Occipital lobe (tissue), 2 donors: ENCODE results near the gene SLC22A31. TPM values are rescaled to one million over a fixed set of nuclear protein-coding genes. Genes with fewer than 3 reads are reported as not detected.
"Not testable (repeated sequence)": the region's sequence is repeated elsewhere in the genome, so short reads cannot be mapped to it uniquely, and the experiment has no call there.

ENCODE experiments used
- DNase-seq: peaks from one replicate; lab custom pipeline; 2025; lab: John Stamatoyannopoulos, UW
- total RNA-seq: library from RNA; depleted of rRNA; stranded (reverse); fragments of >200 nt; gene quantifications from one replicate; pipeline ENCODE4 v1.2.3, GENCODE V29; 2014

Gene SLC22A31
- total RNA-seq, 1 donor from 2014 or later, result not detected

DNA sequence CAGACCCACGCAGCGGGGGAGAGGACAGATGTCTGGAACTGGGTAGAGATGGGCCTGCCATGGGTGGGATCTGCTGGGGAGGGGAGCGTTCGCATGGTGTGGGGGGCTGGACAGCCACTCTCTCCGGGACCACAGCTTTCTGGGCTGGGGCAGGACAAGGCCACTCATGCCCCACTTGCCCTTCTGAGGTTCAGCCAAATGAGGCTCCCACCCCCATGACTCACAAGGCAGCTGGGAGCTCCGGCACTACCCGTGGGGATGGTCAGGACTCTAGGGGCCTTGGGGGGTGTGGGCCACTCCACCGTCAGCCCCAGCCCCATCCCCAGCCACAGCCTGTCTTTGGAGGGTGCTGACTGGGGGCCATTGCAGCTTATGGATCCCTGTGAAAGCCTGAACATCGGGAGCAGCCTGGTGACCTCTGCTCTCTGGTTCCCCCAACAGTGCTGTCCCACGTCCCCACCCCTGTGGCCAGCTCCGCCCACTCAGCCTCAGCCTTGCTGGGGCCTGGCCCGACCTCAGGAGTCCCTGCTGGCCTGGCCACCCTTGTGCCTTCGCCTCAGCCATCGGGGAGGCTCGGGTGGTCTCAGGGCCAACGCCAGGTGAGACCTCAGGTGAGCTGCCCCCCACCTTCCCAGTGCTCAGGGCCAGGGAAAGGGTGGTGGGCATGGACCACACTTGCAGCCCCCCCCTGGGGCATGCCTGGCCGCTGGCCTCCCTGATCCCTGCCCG is 33.5 kb downstream of the SLC22A31 start:
- no peak for DNase-seq

GRCh38 chr16:89165681-89165979 is 34.7 kb downstream of the SLC22A31 start:
- DNase-seq, result not testable (repeated sequence)

DNA sequence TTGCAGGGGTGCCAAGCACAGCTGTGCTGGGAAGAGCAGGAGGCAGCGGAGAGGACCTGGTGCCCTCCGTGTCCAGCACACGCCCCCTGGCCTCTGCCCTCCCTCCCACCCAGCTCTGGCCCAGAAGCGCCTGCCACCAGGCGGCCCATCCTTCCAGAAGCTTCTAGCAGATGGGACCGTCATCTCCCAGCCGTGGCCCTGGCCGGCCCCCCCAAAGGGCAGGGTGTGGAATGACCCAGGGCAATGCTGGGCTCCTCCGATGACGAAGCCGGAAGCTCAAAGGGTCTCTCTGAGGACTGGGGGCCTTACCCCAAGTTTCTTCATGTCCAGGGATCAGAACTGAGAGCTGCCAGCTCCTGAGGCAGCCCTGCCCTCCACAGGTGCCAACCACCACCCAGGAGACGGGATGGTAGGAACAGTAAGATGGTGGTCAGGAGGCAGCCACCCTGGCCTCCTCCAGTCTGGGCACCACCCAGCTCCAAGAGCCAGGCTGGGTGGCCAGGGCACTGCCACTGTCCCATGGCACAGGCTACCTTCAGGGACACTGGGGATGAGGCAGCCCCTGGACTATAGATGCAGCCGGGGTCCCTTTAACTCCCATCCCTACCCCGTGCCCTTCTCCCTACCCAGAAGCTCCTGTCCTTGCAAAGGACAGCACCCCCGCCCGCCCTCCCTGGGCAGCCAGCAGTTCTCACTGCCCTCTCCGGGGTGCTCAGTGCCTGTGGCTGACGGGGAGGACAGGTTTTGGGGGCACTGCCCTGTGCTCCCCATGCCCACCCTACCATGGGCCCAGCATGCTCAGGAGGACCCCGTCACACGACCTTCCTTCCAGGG is 35.3 kb downstream of the SLC22A31 start:
- DNase-seq, result no peak

DNA sequence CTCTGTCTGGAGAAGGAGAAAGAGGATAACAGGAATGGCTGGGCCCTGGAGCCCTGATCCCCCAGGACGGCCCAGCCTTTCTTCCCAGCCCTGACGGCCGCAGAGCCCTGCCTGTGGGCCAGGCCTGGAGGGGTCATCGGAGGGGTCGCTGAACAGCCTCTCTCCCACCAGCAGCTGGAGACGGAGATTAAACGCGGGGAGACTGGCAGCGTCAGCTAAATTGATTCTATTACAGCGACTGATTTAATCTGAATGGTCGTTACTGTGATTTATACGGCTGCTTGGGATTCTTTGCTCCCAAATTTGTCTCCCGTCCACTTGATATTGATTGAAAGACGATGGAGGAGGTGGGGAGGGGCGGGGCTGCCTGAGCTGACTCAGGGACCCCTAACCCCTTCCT is 35.9 kb downstream of the SLC22A31 start:
- no peak for DNase-seq

- no peak for DNase-seq
Measured at GRCh38 chr16:89163297-89163696, 37.0 kb downstream of the SLC22A31 start.

- DNase-seq, result no peak
Measured at GRCh38 chr16:89161763-89162713, 38.3 kb downstream of the SLC22A31 start.

DNA sequence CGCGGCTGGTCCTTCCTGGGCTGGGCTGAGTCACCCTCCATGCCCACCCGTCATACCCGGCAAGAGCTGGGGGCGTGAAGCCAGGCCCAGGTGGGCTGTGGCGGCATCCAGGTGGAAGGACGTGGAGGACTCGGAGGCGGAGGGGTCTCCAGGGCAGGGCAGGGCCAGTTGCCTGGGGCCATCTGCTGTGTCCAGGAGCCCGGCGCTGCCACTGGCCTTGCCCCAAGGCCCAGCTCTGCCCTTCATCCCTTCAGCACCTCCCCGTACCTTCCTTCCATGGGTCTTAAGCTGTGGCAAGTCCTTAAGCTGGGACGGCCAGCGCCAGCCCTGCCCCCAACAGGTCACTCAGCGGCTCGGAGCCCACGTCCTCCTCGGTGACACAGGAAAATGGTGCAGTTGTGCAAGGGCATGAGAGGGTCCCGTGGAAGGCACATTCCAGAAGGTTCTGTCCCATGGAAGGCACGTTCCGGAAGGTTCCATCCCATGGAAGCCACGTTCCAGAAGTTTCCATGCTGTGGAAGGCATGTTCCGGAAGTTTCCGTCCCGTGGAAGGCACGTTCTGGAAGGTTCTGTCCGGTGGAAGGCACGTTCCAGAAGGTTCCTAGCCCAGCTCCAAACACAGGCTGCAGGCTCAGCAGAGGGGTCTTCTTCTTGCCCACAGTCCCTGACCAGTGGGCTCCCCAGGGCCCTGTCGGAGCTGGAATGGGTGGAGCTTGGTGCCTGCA is 39.2 kb downstream of the SLC22A31 start:
- DNase-seq, result no peak

GRCh38 chr16:89159850-89160354 is 40.4 kb downstream of the SLC22A31 start:
- no peak for DNase-seq

GRCh38 chr16:89159066-89159849 is 41.1 kb downstream of the SLC22A31 start:
- no peak for DNase-seq

GRCh38 chr16:89157778-89158177 is 42.6 kb downstream of the SLC22A31 start:
- DNase-seq, result no peak

DNA sequence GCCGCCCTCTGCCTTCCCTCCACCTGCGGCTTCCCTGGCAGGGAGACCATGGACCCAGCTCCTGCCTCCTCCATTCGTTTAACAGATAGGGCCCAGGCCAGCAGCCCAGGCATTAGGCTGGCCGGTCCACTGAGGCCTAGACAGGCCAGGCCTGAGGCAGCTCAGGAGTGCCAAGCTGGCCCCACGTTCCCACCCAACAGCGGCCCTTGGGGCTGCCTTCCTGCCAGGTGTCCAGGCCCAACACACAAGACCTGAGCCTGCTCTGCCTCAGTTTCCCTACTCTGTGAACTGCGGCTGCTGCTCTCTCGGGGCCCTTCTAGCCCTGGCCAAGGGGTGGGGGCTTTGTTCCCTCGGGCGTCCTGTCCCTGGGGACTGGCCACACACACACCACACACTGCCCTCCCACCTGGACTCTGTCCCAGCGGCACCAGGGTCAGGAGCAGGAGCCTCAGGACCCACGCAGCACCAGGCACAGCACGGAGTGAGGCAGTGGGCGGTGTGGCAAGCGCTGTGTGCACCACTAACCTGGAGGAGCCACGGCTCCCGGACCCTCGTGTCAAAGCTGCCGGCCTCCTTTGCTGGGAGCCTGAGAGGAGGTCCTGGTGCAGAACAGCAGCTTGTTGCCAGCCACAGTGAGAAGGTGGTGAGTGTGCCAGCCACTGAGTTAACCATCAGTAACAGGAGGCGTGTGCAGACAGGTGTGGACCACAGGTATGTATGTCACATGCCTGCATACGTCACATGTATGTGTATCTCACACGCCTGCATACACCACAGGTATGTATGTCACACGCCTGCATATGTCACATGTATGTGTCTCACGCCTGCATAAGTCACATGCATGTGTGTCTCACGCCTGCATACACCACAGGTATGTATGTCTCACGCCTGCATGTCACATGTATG is 43.3 kb downstream of the SLC22A31 start:
- no peak for DNase-seq

DNA sequence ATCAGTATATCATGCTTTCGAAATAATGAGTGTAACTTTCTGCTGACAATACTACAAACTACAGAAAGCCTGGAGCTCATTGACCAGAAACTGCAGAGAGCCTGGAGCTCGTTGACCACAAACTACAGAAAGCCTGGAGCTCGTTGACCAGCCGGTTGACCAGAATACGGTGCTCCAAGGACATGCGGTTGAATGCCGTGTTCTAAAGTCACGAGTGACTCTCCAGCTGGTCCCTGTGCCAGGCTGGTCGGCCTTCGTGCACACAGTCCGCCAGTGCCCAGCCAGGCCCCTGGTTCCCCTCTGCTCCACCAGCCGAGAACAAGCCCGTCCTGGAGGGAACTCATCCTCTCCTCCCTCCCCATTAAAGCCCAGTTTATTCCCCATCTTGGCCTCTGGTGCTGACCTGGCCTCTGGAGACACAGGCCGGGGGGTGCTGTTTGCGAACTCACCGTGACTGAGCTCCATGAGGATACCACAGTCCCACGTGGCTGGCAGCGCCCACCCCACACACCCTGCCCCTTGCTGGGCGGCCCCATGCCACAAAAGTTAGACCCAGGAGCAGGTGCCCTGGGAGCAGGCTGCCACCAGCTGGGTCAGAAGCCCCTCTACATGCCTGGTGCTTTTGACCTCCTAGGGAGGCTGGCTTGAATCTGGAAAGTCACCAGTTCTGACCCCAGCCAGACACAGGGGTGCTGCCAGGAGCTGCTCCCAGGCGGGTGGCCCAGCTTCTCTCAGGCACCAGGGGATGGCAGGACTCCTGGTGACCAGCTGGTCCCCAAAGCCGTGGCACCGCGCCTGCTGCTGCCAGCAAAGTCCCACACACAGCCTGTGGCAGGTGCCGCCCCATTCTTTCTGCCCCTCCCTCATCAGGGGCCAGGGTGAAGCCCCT is 44.2 kb downstream of the SLC22A31 start:
- no peak for DNase-seq

DNA sequence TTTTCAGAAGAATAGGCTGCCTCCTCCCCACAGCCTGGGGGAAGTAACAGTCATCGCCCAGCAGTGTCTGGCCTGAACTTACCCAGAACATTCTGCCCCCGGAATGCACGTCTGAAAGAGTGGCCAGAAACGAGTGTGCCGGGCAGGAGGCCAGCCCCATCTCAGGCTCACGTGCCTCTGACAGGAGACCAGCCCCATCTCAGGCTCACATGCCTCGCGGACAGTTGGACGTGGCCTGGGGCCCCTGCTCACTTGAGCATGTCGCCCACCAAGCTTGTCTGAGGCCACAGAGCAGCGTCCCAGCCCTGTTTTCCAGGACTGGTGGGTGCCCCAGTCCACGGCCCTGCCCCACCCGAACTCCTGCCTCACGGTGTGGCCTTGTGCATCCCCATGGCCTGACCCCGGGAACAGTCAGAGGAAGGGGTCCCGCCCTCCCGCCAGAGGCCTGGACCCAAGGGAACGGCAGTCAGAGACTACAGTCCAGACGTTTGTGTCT is 45.1 kb downstream of the SLC22A31 start:
- DNase-seq, result no peak

DNA sequence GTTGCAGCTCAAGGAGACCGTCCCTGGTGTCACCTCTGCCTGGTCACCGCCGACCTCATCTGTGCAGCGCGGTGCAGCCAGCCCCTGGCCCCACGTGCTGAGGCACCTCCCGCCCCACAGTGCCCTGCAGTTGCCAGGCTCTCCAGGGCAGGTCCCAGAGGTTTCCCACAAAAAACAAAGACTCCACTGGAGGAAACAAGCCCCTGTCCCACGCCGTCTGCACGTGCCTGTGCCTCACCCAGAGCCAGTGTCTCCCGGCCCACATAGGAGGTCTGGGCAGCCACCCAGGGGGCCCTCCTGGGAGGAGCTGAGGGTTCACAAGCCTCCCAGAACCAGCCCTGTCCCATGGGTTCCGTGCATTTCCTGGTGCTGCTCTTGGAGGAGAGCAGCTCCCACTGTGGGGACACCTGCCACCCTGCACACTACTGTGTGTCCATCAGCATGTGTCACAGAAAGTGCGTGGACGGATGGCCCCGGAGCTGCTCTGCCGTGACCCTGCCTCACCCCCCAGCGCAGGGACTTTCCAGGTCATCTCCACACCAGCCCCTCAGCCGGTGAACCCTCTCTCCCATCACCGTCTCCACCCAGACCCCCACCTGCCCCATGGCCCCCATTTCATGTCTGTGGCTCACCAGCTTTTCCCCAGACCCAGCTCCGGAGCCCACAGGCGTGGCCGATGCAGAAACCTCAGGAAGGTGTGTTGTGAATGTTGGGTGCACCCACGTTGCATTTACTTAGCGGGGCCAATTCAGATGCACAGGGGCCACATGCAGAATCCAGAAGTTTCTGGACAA is 45.8 kb downstream of the SLC22A31 start:
- DNase-seq, result no peak

- DNase-seq, result no peak
Measured at GRCh38 chr16:89153848-89154271, 46.5 kb downstream of the SLC22A31 start.

DNA sequence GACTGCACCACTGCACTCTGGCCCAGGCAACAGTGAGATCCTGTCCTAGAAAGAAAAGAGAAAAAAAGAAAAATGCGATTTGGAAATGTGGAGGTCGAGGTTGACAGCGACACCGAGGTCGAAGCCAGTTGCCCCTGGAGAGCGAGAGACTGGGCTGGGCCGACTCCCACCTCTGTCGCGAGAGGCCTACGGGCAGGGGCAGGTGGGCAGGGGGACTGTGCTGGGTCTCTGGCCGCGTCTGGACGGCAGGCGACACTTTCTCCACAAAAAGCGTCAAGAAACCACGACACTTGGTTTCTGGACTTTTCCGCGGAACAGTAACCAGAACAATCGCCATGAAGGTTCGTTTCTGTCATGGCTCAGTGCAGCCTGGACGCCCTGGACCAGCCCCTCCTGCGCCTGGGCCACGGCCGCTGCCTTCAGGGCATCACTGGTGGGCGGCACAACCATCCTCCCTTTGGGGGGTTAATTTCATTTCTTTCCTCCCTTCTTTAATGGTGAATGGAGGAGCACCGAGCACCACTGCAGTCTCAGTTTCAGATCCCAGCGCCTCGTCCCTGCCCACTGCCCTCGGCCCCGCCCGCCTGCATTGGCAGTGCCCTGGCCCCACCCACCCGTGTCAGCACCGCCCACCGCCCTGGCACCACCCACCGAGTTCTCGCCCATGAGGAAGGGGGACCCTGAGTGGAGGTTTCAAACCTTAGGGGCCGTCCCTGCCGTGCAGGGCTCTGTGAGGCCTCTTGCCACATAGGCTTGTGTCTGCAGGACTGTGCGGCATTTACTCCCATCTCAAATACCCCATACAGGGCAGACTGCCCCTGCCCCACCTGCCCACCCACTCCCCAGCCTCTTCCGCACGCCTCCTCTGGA is 47.3 kb downstream of the SLC22A31 start:
- DNase-seq, result no peak
